IPS-NIHi7 (cell line): ENCODE data around the gene BTBD2.
"Not testable (repeated sequence)": the region's sequence is repeated elsewhere in the genome, so short reads cannot be mapped to it uniquely, and the experiment has no call there.

Source experiments
- DNase-seq: peaks from one replicate; pipeline ENCODE4 v3.0.0; 2012; ENCODE audit warnings: mixed read lengths; ENCODE audit errors: extremely low spot score

The BTBD2 gene

DNA sequence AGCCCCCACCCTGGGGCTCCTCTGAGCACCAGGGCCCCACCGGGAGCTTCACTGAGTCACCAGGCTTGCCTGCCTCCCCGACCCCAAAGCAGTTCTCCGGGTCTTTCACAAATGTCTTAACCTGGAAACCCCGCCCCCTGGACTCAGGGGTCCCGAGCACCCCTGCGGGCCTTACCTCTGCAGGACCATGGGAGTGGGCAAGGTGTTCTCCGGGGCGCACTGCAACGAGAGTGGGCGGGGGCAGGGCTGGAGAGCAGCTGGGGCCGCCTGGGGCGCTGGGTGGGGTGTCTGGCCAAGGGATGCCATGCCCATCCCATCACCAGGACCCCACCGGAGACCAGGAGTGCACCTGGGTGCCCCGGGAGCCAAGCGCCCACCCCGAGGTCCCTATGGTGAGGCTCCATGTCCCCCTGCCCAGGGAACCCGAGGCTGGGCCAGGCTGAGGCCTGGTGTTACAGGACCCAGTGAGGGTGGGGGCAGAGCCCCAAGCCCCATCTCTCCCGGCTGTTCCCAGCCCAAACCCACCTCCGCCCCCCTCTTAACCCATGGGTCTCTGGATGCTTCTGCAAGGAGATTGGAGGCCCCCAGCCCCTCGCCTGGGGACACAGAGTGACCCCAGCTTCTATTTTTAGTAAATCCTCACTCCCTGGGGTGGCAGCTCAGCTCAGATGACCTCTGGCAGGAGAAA, 24.6 kb upstream of the BTBD2 start:
- no peak for DNase-seq

- DNase-seq = no peak
These were observed 23.8 kb upstream of the BTBD2 start for GRCh38 chr19:2039089-2039958.

- DNase-seq = no peak
These were observed 23.0 kb upstream of the BTBD2 start for GRCh38 chr19:2038284-2039088.

DNA sequence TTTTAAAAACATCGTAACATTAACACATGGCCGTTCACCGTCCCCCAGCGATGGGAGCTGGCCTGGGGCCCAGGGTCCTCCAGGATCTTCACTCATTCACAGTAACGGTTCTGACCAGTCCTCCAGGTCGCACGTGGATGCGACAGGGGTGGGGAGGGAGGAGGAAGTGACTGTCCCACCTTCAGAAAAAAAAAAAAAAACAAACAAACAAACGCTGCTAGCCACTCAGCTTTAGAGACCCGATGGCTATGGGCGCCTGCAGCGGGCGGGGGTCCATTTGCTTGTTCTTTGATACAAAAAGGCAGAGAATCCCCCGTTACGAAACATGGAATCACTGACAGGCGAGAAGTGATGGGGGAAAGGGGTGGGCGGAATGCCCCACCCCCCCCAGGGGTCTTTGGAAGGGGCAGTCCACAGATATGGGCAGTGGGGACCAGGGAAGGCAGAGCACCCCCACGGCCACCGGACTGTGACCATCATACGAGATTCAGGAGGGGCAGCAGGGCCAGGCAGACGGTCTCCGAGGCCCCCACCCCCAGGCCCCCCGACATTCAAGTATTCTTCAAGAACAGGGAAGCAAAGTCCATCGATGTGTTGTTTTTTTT, 22.2 kb upstream of the BTBD2 start:
- DNase-seq = no peak

GRCh38 chr19:2036424-2036823, 20.9 kb upstream of the BTBD2 start:
- no peak for DNase-seq

DNA sequence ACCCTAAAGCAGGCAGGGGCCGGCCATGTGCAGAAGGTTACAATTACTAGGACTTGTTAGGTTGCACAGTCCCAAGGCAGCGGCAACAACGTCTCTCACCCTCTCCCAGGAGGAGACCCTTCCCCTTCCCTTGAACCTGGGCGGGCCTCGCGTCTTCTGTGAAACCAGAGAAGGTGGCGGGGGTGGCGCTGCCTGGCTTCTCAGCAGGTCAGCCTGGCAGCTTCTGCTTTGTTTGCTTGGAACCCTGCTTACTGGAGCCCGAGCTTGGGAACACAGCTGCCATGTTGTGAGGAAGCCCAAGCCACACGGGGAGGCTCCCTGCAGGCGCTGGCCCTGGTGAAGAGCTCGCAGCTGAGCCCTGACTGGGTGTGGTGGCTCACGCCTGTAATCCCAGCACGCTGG, 20.1 kb upstream of the BTBD2 start:
- no peak for DNase-seq

GRCh38 chr19:2034729-2035589, 19.4 kb upstream of the BTBD2 start:
- DNase-seq = peak; percentile 84

DNA sequence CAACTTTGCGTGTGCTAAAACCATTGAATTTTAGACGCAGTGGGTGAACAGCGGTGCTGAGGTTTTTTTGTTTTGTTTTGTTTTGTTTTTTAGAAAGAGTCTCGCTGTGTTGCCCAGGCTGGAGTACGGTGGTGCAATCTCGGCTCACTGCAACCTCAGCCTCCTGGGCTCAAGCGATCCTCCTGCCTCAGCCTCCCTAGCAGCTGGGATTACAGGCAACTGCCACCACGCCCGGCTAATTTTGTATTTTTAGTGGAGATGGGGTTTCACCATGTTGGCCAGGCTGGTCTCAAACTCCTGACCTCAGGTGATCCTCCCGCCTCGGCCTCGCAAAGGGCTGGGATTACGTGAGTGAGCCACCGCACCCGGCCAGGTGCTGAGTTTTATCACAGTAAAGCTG, 18.7 kb upstream of the BTBD2 start:
- DNase-seq = not testable (repeated sequence)

DNA sequence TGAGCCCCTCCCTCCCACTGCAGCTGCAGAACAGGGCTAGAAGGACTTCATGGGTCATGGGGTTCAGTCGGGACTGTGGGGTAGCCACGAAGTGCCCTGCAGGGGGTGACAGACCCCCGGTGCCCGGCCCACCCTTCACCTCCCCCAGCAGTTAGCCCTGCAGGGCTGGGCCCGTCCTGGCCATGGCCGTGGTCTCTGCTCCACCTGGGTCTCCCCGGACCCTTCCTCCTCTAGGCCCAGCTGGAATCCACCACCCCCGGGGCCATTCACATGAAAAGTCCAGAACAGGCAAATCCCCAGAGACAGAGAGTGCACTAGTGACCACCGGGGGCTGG, 18.3 kb upstream of the BTBD2 start:
- DNase-seq = no peak

- DNase-seq = no peak
These were observed 17.8 kb upstream of the BTBD2 start for GRCh38 chr19:2033115-2033824.

DNA sequence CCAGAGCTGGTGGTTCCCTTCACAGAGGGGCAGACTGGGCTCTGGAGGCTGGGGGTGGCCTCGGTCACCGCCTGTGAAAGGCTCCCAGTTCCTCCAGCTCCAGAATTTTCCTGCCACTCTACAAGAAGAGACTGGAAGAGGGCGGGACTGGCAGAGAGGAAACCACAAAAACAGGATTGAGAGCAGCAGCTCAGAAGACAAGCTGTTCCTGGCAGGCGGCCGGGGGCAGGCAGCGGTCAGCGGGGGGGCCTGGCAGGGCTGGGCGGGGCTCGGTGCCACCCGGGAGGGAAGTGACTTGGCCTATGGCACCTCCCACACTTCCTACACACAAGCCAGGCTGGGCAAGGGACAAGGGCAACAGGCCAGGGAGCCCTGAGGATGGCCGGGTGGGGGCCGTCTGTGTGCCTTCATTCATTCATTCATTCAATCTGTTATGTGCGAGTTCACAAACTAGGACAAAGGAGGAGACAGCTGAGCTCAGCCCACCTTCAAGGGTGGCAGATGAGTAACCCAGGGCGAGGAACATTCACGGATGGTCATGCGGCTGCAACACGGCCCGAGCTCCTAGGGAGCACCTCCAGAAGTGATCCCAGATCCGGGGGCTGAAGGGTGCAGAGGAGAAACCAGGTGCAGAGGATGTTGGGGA, 16.9 kb upstream of the BTBD2 start:
- no peak for DNase-seq

DNA sequence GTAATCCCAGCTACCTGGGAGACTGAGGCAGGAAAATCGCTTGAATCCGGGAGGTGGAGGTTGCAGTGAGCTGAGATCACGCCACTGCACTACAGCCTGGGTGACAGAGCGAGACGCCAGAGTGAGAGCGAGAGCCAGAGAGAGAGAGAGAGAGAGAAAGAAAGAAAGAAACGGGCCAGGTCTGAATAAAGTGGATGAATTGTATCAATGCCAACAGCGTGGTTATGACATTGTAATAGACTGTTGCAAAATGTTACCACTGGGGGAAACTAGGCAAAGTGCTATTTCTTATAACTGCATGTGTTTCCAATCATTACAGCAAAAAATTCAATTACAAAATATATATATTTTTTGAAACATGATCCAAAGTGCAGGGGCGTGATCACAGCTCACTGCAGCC, 11.8 kb upstream of the BTBD2 start:
- no peak for DNase-seq

- no peak for DNase-seq
These were observed 11.3 kb upstream of the BTBD2 start for GRCh38 chr19:2026770-2027169.

DNA sequence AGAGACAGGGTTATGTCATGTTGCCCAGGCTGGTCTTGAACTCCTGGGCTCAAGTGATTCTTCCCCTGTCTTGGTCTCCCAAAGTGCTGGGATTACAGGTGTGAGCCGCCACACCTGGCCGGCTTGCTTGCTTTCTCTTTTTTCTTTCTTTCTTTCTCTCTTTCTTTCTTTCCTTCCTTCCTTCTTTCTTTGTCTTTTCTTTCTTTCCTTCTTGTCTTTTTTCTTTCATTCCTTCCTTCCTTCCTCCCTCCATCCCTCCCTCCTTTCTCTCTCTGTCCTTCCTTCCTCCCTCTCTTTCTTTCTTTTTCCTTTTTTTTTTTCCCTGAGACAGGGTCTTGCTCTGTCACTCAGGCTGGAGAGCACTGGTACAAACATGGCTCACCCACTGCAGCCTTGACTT, 6.8 kb upstream of the BTBD2 start:
- no peak for DNase-seq

DNA sequence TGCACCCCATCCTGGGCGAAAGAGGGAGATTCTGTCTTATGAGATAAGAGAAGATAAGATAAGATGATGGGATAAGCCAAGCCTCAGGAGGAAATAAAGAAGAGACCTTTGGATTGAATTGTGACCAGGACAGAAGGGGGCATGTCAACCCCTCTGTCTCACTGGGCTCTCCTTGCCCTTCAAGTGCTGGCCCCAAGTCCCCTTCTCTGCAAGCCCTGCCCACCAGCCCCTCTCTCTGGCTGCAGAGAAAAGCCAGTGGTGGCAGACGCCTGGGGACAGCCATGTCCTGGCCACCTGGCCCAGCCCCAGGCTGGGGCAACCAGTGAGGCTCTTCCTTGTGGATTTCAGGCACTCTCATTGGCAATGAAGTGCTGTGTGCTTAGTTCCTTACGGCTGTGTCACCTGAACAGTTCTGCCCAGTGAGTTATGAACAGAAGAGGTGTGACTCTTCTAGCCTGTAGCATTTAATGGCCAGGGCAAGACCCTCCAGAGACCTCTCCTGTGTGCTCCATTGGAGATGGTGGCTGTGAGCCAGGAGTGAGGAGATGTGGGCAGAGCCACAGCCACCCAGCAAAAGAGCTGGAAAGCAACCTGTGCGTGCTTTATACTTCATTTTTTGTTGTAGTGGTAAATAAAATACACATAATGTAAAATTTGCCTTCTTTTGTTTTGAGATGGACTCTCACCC, 6.1 kb upstream of the BTBD2 start:
- DNase-seq = no peak

- no peak for DNase-seq
These were observed 3.2 kb upstream of the BTBD2 start for GRCh38 chr19:2018752-2019151.

DNA sequence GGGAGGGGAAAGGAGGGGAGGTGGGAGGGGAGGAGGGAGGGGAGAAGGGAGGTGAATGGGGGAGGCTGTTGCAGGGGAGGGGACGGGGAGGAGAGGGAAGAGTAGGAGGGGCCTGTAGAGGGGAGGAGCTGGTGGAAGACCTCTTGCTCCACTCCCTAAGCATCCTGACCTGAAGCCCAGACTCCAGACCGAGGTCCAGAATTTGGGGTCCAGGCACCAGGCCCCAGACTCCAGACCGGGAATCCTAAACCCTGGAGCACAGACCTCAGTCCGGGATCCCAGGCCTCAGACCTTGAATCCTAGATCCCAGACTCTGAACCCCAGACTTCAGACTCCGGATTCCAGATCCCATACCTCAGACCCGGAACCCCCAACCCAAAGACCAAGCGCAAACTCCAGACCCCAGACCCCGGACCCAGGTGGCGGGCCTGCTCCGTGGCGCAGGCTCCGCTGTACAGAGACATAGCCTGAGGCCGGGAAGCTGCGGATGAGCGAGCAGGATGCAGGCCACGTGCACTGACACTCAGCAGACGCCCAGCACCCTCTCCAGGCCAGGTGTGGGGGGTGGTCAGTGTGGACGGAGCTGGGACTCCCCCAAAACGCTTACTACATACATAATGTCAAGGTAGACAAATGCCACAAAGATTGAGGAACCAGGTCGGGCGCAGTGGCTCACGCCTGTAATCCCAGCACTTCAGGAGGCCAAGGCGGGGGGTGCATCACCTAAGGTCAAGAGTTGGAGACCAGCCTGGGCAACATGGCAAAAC, 710 bp upstream of the BTBD2 start:
- peak; percentile 78 for DNase-seq

- DNase-seq = peak; percentile 75
These were observed 545 bp downstream of the BTBD2 start for GRCh38 chr19:2014731-2015607.
